NT2/D1 (cell line): ENCODE results near the gene GLIS2.

Experiments used
- DNase-seq: peaks from one replicate; pipeline ENCODE4 v3.0.0-alpha.2; 2011; ENCODE audit warnings: low read depth, low spot score
- H3K27me3 ChIP-seq: 2 replicates; pipeline ENCODE4 v1.6.0; 2011; ENCODE audit warnings: mild to moderate bottlenecking; ENCODE audit not compliant: insufficient read length, insufficient read depth
- H3K36me3 ChIP-seq: 2 replicates; pipeline ENCODE4 v1.6.1; 2011; ENCODE audit warnings: mild to moderate bottlenecking, low read length, mixed read lengths; ENCODE audit not compliant: insufficient read depth, insufficient read length
- H3K4me1 ChIP-seq: 2 replicates; pipeline ENCODE4 v1.5.1; 2011; ENCODE audit not compliant: insufficient read depth, insufficient read length
- H3K4me3 ChIP-seq: 2 replicates; pipeline ENCODE4 v1.5.1; 2011; ENCODE audit warnings: low read depth; ENCODE audit not compliant: insufficient read length
- H3K9ac ChIP-seq: 2 replicates; pipeline ENCODE4 v1.6.0; 2011; ENCODE audit warnings: low read depth; ENCODE audit not compliant: insufficient read length
- H3K9me3 ChIP-seq: 2 replicates; pipeline ENCODE4 v1.5.1; 2011; ENCODE audit warnings: mild to moderate bottlenecking, low read length; ENCODE audit not compliant: insufficient read depth
- SUZ12 ChIP-seq: IDR thresholded peaks from 2 replicates; pipeline ENCODE4 v1.6.1; 2011; ENCODE audit not compliant: insufficient read length, insufficient read depth; ENCODE audit errors: extremely low read depth
- YY1 ChIP-seq: IDR thresholded peaks from 2 replicates; pipeline ENCODE4 v1.6.1; 2011; ENCODE audit not compliant: insufficient read length, insufficient read depth
- ZNF274 ChIP-seq: IDR thresholded peaks from 2 replicates; pipeline ENCODE4 v1.6.1; 2011; ENCODE audit warnings: mild to moderate bottlenecking, low read depth, low read length

The GLIS2 gene

DNA sequence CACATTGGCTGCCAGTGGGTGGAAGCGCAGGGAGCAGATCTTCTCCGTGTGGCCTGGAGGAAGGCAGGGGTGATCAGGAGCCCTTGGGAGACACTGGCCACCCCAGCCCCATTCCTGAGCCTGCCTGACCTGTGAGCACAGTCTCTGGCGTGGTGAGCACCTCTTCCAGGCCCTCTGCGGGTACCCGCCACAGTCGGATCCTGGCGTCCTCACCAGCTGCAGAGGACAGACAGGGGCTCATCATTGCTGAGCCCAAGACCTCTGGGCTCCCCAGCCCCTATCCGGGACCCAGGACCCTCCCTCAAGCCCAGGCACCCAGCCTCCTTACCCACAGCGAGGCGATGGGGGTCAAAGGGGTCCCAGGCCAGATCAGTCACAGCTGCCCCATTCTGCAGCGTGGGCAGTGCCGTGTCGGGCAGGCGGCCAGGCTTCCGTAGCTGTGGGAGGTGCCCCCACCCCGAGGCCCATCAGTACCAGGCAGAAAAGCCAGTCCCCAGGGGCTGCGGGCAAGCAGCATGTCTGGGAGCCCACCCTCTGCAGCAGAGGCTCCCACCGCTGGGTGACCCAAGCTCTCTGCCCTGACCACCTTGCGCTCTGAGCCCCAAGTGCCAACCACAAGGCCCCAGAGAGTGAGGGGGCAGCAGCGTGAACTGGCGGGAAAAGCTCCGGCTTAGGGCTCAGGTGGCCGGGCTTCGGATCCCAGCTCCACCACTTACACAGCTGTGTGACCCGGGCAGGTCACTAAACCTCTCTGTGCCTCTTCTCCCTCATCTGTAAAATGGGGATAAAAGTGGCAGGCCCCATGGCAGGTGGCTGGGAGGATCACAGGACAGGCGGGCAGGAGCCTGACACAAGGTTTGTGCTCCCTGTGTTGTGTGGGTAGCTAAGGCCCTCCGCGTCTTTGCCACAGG lies 45.4 kb downstream of the GLIS2 start:
- H3K4me1 ChIP-seq = peaks cover 20% of the 10 kb centered on the region
- H3K4me3 ChIP-seq = no peak overlapping the region
- no peaks in the 10 kb centered on the region for H3K9me3 ChIP-seq
- no peak for TF ChIP-seq SUZ12
- no peak for TF ChIP-seq YY1
- TF ChIP-seq ZNF274 = no peak
- H3K9ac ChIP-seq = no peak overlapping the region
- peaks cover 8% of the 10 kb centered on the region for H3K36me3 ChIP-seq
- no peaks in the 10 kb centered on the region for H3K27me3 ChIP-seq
- DNase-seq = no peak

DNA sequence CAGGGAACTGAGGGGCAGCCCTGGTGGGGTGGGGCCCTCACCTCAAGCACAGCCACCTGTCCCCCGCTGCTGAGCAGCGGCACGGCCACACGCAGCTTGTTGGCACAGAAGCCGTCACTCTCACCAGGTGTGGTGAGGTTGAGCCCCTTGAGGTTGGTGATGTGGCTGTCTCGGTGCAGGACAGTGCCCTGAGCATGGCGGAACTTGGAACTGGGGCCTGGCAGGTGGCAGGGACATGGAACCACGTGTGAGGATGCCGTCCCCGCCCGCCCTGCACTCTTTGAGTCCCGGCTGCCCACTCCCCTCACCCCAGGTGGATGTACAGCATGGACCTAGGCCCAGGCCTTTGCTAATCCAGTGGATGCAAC lies 46.1 kb downstream of the GLIS2 start:
- H3K9ac ChIP-seq = no peak overlapping the region
- peaks cover 8% of the 10 kb centered on the region for H3K36me3 ChIP-seq
- no peak overlapping the region for H3K4me3 ChIP-seq

DNA sequence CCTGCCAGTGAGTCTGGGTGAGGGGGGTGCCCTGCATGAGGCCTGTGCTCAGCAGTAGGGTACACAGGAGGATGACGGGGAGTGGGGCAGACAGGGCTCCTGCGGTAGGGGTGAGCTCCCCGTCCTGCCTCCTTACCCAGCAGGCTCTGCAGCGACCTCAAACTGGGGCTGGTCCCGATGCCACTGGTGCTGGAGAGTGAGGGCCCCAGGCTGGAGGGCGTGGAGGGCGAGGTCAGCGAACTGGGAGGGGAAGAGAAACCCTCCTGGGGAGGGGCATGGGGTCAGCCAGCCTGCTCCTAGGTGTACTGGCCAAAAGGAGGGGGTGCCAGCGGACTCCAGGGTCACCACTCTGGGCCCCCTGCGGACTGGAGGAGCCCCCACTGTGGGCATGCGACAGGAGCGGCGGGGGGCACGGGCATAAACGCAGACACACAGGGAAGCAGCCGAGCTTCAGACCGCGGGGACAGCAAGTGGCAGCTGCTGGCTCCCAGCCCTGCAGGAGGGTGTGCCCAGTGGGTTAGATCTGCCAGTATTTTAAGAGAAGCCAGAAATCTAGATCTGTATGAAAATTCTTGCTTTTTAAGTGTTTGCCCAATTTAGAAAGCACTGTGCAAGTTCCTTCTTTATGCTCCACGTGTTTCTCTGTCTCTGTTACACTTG lies 46.7 kb downstream of the GLIS2 start:
- TF ChIP-seq ZNF274 (no peak), SUZ12 (no peak), YY1 (no peak)
- Histone ChIP-seq H3K27me3 (no peaks in the 10 kb centered on the region), H3K9me3 (no peaks in the 10 kb centered on the region), H3K36me3 (peaks cover 8% of the 10 kb centered on the region), H3K4me1 (peaks cover 26% of the 10 kb centered on the region), H3K9ac (no peak overlapping the region), H3K4me3 (no peak overlapping the region)
- no peak for DNase-seq

More for the DNA sequence above, 46.1 kb downstream of the GLIS2 start:
- TF ChIP-seq ZNF274 (no peak), YY1 (no peak), SUZ12 (no peak)
- Histone ChIP-seq H3K4me1 (peaks cover 23% of the 10 kb centered on the region), H3K9me3 (no peaks in the 10 kb centered on the region), H3K27me3 (no peaks in the 10 kb centered on the region)
- DNase-seq = no peak

DNA sequence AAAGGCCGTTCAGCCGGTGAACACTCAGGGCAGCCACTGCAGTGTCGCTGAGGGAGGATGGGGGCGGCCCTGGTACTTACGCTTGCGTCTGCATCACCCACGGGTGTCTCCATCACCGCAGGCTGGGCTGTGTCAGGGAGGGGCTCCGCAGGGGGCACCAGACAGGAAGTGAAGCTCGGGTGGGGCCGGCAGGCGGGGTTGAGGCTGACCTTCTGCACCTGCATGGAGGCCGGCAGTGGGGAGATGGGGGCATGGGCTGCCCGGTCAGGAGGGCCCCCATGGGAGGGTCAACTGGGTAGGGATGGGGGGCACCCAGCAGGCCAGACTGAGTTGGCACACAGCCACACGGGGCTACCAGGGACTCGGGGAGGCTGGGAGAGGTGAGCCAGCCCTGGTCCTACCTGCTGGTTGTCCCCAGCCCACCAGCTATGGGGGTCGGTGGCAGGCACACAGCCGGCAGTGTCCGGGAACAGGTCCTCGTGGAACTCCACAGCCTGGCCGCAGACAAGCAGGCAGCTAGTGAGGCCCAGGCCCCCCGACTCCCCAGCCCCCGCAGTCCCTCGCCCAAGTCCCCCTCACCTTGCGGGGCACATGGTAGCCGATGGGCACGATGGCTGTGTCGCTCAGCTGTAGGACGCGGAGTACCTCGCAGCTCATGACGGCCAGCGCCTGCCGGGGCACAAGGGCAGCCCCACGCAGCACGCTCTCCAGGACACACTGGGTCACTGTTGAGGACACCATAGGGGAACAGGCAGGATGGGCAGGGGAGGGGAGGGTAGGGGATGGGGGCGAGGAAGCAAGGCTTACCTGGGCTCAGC lies 48.5 kb downstream of the GLIS2 start:
- Histone ChIP-seq H3K36me3 (peaks cover 8% of the 10 kb centered on the region), H3K4me3 (no peak overlapping the region), H3K27me3 (no peaks in the 10 kb centered on the region), H3K9me3 (no peaks in the 10 kb centered on the region), H3K9ac (no peak overlapping the region), H3K4me1 (peaks cover 23% of the 10 kb centered on the region)
- no peak for TF ChIP-seq SUZ12
- TF ChIP-seq ZNF274 = no peak
- TF ChIP-seq YY1 = no peak
- no peak for DNase-seq

DNA sequence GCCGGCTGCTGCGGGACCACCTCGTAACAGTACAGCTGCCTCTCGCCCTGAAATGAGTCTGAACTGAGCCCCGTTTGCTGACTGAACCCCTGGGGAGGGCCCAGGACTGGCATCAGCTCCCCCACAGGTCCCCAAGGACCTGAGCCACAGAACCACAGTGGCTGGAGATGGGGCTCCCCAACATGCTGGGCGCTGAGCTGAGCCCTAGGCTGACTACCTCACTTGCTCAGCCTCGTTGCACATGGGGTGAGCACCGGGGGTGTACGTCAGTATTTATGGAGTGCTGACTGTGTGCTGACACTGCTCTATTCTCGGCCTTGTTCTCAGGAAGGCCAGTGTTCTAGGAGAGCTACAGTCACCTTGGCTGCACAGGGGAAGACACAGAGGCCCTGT lies 49.1 kb downstream of the GLIS2 start:
- TF ChIP-seq ZNF274 (no peak), YY1 (no peak), SUZ12 (no peak)
- Histone ChIP-seq H3K9ac (no peak overlapping the region), H3K36me3 (peaks cover 8% of the 10 kb centered on the region), H3K4me3 (no peak overlapping the region), H3K4me1 (peaks cover 24% of the 10 kb centered on the region), H3K27me3 (no peaks in the 10 kb centered on the region), H3K9me3 (no peaks in the 10 kb centered on the region)
- no peak for DNase-seq

DNA sequence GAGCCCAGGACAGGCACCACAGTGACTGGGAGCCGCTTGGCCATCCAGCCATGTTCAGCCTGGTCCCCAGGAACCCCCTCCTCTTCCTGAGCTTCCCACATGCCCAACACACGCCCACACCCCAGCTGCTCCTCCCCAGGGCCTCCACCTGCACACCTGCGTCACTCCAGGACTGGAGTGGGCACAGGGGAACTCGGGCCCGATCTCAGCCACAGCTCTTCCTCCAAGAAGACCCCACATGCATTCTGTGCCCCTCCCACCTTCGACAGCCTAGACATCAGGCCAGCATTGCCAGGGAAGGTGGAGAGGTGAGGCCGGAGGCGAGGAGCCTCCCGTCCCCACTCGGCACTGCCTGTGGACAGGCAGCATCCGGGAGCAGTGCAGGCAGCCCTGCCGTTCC lies 49.7 kb downstream of the GLIS2 start:
- no peak for DNase-seq
- TF ChIP-seq ZNF274 (no peak), YY1 (no peak), SUZ12 (no peak)
- Histone ChIP-seq H3K36me3 (peaks cover 8% of the 10 kb centered on the region), H3K9me3 (no peaks in the 10 kb centered on the region), H3K4me1 (peaks cover 28% of the 10 kb centered on the region), H3K4me3 (no peak overlapping the region), H3K9ac (no peak overlapping the region), H3K27me3 (no peaks in the 10 kb centered on the region)
